SK-N-SH treated with all-trans-retinoic acid at 6 μM for 48 hours (cell line): Measurements from ENCODE around the gene PSME3IP1.

Source experiments
- ISL1 ChIP-seq: fragments of 250-450 bp; sonication (Bioruptor Pico); IDR thresholded peaks from 2 replicates; pipeline ENCODE4 v2.1.2; 2022; ENCODE audit warnings: mild to moderate bottlenecking, moderate library complexity
- POU6F1 ChIP-seq: fragments of 250-450 bp; sonication (Bioruptor Pico); IDR thresholded peaks from 2 replicates; pipeline ENCODE4 v1.8.0; 2021; ENCODE audit warnings: low read depth, mild to moderate bottlenecking, moderate library complexity, borderline replicate concordance
- TCF4 ChIP-seq: fragments of 250-450 bp; sonication (Bioruptor Pico); IDR thresholded peaks from 2 replicates; pipeline ENCODE4 v1.8.0; 2021; ENCODE audit warnings: mild to moderate bottlenecking, moderate library complexity, borderline replicate concordance

GRCh38 chr16:57186872-57187854, 1.3 kb upstream of the PSME3IP1 start:
- TF ChIP-seq TCF4 (CRISPR knock-in tag), result no peak
- TF ChIP-seq POU6F1 (CRISPR knock-in tag), result no peak
- TF ChIP-seq ISL1 (CRISPR knock-in tag), result no peak
